WERI-Rb-1 (cell line): ENCODE data around the gene PRKCZ.

Experiments
- DNase-seq: peaks from one replicate; pipeline ENCODE4 v3.0.0-alpha.2; 2020
- H3K27ac ChIP-seq: fragments of 250-450 bp; sonication (Bioruptor Pico); 2 replicates; pipeline ENCODE4 v1.5.1; 2020; ENCODE audit warnings: mild to moderate bottlenecking, moderate library complexity
- H3K27me3 ChIP-seq: fragments of 250-450 bp; sonication (Bioruptor Pico); 2 replicates; pipeline ENCODE4 v1.5.1; 2021; ENCODE audit warnings: mild to moderate bottlenecking, low read depth, moderate library complexity; ENCODE audit not compliant: insufficient read depth, severe bottlenecking
- H3K36me3 ChIP-seq: fragments of 250-450 bp; sonication (Bioruptor Pico); 2 replicates; pipeline ENCODE4 v1.5.1; 2020; ENCODE audit warnings: mild to moderate bottlenecking, moderate library complexity
- H3K4me3 ChIP-seq: 2 replicates; pipeline ENCODE4 v1.5.1; 2011; ENCODE audit warnings: low read depth, mild to moderate bottlenecking, control low read depth, low read length
- H3K9me3 ChIP-seq: fragments of 250-450 bp; sonication (Bioruptor Pico); 2 replicates; pipeline ENCODE4 v1.5.1; 2021; ENCODE audit warnings: mild to moderate bottlenecking, moderate library complexity; ENCODE audit not compliant: severe bottlenecking
- TF ChIP-seq, protein P1 (sequence below): IDR thresholded peaks from 2 replicates; pipeline ENCODE4 v1.5.1; 2011; ENCODE audit warnings: low read depth, mild to moderate bottlenecking, control low read depth, inconsistent platforms, low read length

Gene PRKCZ

DNA sequence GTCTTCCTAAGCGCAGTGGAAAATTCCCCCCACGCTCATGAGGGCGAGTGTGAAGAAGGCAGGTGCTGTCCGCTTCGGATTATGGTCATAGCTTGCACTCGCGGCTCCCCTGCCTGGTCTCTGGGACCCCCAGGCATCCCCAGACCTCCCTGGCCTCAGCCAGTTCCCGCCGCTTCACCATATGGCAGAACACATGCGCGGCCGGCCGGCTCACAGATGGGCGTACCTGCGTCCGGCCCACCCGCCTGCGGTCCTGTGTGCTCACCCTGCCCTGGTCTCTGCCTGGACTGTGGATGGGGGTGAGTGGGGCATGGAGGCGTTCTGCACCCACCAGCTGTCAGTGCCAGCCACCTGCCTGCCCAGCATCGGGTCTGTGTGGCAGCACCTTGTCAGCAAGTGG lies 34.1 kb downstream of the PRKCZ start:
- DNase-seq: no peak
- H3K27me3 ChIP-seq: no peaks in the 10 kb centered on the region
- no peak overlapping the region for H3K27ac ChIP-seq
- H3K4me3 ChIP-seq: no peak overlapping the region
- no peaks in the 10 kb centered on the region for H3K9me3 ChIP-seq
- TF ChIP-seq, protein P1, sequence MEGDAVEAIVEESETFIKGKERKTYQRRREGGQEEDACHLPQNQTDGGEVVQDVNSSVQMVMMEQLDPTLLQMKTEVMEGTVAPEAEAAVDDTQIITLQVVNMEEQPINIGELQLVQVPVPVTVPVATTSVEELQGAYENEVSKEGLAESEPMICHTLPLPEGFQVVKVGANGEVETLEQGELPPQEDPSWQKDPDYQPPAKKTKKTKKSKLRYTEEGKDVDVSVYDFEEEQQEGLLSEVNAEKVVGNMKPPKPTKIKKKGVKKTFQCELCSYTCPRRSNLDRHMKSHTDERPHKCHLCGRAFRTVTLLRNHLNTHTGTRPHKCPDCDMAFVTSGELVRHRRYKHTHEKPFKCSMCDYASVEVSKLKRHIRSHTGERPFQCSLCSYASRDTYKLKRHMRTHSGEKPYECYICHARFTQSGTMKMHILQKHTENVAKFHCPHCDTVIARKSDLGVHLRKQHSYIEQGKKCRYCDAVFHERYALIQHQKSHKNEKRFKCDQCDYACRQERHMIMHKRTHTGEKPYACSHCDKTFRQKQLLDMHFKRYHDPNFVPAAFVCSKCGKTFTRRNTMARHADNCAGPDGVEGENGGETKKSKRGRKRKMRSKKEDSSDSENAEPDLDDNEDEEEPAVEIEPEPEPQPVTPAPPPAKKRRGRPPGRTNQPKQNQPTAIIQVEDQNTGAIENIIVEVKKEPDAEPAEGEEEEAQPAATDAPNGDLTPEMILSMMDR: no peak
- H3K36me3 ChIP-seq: no peaks in the 10 kb centered on the region; the same call in none of the 2 replicates

DNA sequence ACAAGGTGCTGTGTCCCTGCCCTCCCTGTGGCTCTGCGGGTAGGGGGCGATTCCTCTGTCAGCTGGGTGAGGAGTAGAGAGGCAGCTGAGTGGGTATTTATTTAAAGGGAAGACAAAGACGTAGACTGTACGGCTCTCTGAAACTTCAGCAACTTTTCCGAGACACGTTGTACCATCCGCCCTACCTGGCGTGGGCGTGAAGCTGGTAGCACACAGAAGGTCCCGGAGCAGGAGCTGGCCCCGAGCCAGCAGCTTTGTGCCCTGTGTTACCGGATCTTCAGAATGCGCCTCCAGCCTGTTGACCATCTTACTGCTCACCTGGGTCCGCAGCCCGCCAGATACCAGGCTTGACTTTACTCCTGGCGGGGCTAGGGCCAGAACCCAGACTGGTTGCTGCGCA lies 34.9 kb downstream of the PRKCZ start:
- Histone ChIP-seq H3K4me3 (no peak overlapping the region), H3K27me3 (no peaks in the 10 kb centered on the region), H3K9me3 (no peaks in the 10 kb centered on the region), H3K27ac (no peak overlapping the region), H3K36me3 (no peaks in the 10 kb centered on the region)
- DNase-seq: no peak
- TF ChIP-seq, protein P1: no peak

DNA sequence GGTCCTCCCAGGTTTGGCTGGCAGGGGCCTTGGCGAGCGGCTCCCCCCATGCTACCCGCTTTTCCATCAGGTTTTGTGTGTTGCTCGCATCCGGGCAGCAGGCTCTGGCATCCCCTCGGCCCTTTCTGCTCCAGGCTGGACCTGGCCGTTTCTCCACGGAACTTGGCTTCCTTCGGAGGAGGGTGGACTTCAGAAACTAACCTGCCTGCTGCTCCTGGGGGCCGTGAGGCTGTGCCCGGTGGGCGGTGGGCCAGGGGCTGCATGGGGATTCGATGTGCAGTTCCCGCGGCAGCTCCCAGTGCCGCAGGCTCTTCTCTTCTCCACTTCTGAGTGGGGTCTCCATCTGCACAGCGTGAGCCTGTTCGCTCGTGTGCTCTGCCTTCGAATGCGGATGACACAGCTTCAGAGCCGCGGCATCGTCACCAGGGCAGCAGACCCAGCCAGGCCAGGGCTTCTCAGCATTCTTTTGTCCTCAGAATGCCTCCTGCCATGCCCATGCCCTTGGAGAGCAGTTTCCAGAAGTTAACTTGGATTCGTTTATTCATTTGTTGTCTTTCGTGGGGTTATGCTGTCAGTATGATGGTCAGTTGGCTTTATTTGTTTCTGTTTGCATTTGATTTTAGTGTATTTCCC lies 36.4 kb downstream of the PRKCZ start:
- Histone ChIP-seq H3K27me3 (no peaks in the 10 kb centered on the region), H3K9me3 (no peaks in the 10 kb centered on the region), H3K27ac (no peak overlapping the region), H3K4me3 (no peak overlapping the region), H3K36me3 (no peaks in the 10 kb centered on the region)
- no peak for DNase-seq
- TF ChIP-seq, protein P1: no peak

DNA sequence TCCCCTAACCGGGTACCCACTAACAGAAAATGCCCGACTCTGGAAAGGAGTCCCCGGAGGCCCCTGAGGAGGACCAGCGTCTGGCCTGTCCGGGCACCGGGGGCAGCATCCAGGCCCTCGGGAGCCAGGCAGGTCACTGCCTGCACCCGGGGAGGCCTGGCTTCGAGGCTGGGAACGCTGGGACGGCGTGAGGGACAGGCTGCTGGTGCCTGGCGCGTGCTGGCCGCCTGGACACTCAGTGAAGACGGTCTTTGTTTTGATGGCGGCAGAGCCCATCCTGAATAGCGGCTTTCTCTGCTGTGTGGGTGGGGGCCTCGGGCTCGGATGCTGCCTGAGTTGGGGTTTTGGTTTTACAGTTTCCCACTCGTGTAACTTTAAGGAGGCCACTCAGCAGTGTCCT lies 37.6 kb downstream of the PRKCZ start:
- Histone ChIP-seq H3K36me3 (no peaks in the 10 kb centered on the region), H3K9me3 (no peaks in the 10 kb centered on the region), H3K4me3 (no peak overlapping the region), H3K27me3 (no peaks in the 10 kb centered on the region), H3K27ac (no peak overlapping the region)
- TF ChIP-seq, protein P1: no peak
- DNase-seq: no peak

DNA sequence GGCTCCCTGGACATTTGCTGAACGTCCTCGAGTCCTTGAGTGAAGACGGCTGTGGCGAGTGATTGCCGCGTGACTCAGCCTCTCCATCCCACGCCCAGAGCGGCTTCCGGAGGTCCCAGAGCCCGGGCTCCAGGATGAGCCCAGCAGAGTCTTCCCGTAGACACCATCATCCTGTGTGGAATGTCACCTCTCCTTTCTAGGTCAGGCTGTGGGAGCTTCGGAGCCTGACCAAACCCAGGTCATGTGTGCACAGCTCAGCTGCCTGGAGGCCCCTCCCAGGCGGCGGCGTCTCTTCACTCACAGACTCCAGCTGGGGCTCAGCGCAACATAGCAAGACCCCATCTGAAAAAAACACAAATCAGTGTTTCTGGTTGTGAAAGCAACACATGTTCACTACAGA lies 38.2 kb downstream of the PRKCZ start:
- Histone ChIP-seq H3K9me3 (no peaks in the 10 kb centered on the region), H3K4me3 (no peak overlapping the region), H3K36me3 (no peaks in the 10 kb centered on the region), H3K27ac (no peak overlapping the region), H3K27me3 (no peaks in the 10 kb centered on the region)
- DNase-seq: no peak
- TF ChIP-seq, protein P1: no peak

DNA sequence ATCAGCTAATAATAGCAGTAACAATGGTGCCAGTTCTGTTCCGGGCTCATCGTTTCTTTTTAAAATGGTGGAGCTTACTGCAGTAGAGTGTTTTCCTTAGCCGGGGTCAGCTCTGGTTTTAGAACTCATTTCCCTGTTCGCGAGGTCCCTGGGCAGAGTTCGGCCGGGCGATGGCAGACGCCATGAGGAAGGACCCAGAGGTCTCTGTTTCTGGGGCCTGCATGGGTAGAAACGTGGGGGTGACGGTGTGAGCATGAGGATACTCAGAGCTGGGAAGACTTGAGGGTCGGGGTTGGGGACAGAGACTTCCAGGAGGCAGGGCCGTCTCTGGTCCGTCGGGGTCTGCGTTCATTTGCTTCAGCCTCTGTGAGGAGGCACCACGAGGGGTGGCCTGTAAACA lies 38.8 kb downstream of the PRKCZ start:
- no peaks in the 10 kb centered on the region for H3K27me3 ChIP-seq
- DNase-seq: no peak
- TF ChIP-seq, protein P1: no peak
- no peak overlapping the region for H3K4me3 ChIP-seq
- no peaks in the 10 kb centered on the region for H3K36me3 ChIP-seq
- no peak overlapping the region for H3K27ac ChIP-seq
- H3K9me3 ChIP-seq: no peaks in the 10 kb centered on the region
